NCI-H2171 treated with DMSO at 0.1 percent for 48 hours (cell line): ENCODE results near the gene ANKRD1.
"Not testable (repeated sequence)": the region's sequence is repeated elsewhere in the genome, so short reads cannot be mapped to it uniquely, and the experiment has no call there.

Source experiments
- DNase-seq: peaks from one replicate; lab custom pipeline; 2025; lab: John Stamatoyannopoulos, UW

ANKRD1 gene

DNA sequence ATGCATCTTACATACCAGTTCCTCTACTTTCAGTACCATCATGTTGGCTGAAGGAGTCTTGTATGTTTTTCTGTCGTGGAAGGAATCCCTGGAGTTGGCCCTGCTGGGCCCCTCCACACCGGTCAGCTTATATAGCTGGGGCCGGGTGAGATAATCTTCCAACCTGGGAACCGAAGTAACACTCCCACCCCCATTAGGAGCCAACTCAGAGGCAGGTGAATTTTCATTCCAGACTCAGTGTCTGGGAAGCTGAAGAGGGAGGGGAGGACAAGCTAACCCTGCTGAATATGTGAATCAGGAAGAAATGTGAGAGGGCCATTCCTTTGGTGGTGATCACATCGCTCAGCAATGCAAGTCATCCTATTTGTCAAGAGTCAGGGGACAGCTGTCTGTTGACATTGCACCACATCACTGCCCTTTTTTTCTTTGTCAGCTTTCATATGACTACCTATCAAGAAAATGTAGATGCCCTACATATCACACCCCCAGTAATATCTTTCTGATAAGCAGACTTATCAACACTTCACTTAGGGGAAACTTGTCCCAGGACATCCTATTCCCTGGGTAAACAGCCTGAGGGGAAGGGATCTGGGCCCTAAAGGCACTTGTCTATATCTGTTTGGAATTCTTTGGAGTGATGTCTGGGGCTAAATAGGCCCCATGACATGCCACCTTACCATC, at the start of gene ANKRD1:
Gene ANKRD1 (minus strand): TSS at position 102 of the 681 bp plus-strand sequence. CDS start 60 bp downstream, at position 42.
- DNase-seq, result no peak

DNA sequence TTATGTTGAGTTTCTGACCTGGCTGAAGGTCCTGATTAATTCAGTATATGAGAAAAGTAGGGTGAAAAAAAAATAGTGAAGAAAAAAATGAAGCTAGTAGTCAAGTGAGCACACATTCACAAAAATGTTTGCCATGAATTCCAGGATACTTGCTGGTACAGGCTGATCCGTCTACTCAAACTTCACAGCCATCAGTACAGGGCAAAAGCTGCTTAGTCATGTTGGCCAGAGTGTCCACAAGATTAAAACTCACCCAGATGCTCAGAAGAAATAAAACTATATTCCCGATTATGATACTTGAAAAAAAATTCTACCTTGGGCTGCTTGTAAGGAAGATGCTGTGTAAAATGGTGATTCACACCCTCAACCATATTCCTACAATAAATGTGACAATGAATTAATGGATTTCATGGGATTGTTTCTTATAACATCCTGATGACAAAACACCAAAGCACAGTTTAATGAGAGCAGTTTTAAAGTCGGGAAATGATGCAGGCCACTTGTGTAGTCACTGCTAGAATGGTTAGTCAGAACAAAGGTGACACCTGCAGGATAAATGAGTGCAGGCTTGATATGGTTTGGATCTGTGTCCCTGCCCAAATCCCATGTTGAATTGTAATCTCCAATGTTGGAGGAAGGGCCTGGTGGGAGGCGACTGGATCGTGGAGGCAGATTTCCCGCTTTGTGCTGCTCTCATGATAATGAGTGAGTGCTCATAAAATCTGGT, 49.2 kb upstream of the ANKRD1 start:
- no peak for DNase-seq

DNA sequence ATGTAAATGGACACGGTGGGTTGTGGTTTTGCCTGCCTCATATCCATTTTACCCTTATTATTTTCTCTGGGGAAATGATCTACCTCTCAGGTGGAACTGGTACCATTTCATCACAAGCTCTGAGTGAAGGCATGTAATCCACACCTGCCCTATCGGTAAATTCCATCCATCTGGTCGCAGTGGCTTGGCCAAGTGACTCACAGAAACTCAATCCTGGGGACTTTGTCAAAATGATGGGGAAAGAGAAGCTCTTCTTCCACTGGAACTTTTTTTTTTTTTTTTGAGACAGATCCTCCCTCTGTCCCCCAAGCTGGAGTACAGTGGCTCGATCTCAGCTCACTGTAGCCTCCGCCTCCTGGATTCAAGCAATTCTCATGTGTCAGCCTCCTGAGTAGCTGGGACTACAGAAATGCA, 48.2 kb upstream of the ANKRD1 start:
- DNase-seq, result no peak

DNA sequence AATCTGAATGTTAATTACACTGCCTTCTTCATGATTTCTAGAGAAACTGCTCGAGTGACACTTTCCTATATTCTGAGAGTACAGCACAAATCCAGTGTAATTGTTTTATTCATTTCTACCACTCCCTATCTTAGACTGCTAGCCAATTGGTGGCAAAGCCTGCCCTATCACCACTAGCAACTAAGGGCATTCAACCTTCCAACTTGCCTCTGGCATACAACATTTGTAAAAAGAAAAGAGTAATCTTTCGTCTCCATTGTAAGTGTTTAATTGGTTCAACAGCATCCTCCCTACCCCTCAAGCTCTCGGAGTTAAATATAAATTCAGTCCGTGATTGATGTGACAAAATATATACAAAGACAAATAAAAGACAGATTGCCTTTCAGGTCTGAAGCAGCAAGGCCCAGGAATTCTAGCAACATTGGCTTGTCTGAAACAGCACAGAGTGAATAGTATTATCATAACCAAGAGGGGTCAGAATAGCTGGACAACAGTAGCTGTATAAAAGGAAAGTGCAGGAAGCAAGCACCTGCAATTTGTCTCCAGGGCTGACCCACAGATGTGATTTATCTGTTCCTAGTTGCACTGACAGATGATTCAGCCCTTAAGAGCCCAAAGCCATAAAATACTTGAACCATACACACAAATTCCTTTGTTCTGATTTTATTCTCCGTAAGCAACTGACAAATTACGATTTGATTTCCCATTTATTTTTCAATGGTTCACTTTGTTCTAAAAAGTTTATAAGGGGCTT, 47.6 kb upstream of the ANKRD1 start:
- DNase-seq, result no peak

DNA sequence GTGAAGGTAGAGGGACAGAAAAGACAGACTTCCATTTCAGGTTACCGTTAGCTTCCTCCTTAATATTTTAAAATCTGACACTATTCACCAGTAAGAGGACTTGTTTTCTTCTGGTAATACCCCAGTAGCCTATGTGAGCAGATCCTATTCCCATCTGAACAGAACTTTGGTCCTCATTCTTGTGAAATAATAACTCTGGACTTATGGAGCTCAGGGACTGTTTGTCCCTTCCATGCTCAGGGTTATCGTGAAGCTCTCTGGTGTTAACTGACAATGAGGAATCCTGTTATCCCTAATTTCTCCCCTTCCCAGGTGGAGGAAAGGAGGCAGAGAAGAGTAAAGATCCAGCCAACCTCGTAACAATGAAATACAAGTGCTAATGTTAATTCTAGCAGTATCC, 47.0 kb upstream of the ANKRD1 start:
- no peak for DNase-seq

DNA sequence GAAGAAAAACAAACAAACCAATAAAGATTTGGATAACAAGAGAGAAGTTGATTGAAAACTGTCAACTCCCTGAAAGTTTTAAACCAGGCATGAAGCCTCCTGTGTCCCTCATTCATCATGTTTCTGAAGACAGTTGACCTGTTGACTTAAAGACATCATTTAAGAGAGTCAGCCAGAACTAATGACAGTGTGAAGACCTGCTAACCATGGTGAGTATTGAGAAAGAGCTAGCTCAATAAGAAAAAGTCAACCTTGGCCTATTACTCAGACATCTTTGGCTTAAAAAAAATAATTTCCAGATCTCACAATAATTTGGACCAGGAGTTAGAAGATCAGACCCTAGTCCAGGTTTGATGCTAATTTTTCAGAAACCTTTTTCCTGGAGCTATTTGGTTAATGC, 45.3 kb upstream of the ANKRD1 start:
- DNase-seq, result no peak

DNA sequence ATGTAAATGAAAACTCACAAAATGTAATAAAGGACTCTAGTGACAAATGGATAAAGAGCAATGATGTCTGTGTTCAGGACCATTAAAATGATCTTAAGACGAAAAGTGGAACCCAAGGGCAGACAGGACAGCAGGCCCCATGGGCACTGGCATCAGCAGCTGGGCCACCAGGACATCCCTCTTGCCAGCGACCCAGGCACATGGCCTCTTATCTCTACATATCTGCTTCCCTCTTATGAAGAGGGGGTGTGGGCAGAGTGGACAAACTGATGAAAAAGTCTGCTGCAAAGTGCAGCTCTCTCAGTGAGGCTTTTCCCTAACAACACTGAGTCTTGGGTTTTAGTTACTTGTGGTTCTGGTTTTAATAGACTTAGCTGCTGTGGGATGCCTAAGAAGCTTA, 44.8 kb upstream of the ANKRD1 start:
- no peak for DNase-seq

DNA sequence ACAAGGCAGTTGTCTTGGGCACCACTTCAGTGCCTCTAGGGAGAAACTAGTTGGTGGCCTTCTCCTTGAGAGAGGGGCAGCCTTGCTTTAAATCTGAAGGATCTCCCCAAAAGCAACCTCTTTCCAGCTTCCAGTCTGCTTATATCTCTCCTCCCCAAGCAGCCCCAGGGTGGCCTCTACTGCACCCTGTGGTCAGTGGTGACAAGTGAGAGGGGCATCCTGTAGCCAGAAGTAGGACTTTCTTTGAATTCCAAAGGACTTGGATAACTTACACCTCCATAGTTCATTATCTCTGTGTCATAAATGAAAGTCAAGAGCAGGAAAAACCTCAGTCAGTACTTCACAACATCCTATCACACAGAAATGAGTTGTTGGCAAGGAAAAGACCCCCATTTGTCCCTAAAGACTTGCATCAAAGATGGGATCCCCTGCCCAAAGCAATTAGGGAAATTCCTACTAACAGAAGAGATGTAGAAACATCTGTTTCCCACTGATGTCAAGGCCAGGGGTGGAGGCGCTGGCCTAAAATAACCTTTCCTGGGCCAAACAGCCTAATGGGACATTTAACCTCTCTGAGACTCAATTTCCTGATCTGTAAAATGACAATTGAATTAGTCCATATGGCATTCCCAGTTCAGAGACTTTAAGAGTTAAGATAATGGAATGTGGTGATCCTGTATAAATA, 44.0 kb upstream of the ANKRD1 start:
- no peak for DNase-seq

DNA sequence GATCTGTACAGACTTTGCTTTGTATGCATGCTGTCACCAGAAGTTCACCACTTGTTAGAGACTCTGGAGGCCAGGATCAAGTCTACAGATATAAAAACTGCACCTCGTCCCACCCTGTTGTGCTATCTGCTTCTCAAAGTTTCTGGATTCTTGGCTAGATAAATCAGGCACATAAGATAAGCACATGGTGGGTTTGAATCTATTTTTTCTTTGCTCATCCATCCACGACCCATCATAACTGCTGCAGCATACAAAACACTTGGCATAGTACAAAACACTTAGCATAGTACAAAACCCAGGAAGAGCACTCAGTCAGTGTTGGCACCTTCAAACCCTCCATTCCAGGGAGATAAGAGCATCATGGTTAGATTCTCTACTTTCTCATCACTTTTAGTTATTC, 42.4 kb upstream of the ANKRD1 start:
- DNase-seq, result no peak

DNA sequence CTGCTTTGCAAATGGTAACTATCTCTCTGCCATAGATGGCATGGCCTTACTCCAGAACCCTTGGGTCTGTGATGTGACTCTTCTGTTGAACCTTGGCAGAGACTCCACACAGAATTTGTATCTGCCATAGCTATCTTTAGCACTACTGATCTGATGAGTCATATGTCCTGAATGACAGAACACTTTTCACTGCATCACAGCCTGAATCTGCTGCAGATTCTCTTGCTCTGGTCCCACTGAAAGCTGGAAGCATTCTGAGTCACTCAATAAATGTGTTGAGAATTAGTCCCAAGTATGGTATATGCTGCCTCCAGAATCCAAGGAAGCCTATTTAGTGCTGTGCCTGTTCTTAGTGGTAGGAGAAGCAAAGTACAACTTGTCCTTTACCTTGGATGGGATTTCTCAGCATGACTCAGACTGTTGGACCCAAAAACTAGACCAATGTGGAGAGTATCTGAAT, 39.5 kb upstream of the ANKRD1 start:
- DNase-seq, result no peak

DNA sequence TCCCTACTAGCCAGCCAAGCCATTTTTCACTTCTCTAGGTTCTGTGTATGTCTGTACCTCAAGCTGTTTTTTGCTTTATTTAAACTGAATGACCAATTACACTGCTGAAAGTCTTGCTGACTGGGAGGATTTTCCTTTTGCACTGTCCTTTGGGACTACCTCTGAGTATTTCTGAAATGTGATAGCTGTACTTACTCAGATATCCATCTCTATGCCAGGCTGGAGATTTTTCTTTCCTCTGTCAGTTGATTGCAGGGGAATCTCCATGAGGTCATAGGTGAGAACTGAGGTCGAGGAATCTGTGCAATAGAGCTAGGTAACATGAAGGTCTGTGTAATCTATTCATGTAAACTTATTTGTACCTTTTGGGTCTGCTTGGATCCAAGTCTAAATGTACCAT, 38.9 kb upstream of the ANKRD1 start:
- no peak for DNase-seq

DNA sequence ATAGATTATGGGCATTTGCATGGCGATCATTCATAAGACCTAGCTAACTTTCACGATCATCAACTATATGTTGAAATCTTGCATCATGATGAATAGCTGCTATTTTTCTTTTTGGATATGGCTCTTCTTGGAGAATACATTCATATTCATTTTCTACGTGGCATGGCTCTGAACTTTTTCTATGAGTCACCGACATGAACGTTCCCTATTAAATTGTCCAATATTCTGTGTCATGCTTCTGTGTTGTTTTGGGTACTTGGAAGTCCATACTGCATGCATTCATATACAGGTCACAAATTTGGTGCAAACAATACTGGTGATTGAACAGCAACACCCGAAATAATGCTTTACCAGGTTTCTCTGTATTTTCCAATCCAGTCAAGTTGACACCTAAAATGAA, 37.9 kb upstream of the ANKRD1 start:
- no peak for DNase-seq

DNA sequence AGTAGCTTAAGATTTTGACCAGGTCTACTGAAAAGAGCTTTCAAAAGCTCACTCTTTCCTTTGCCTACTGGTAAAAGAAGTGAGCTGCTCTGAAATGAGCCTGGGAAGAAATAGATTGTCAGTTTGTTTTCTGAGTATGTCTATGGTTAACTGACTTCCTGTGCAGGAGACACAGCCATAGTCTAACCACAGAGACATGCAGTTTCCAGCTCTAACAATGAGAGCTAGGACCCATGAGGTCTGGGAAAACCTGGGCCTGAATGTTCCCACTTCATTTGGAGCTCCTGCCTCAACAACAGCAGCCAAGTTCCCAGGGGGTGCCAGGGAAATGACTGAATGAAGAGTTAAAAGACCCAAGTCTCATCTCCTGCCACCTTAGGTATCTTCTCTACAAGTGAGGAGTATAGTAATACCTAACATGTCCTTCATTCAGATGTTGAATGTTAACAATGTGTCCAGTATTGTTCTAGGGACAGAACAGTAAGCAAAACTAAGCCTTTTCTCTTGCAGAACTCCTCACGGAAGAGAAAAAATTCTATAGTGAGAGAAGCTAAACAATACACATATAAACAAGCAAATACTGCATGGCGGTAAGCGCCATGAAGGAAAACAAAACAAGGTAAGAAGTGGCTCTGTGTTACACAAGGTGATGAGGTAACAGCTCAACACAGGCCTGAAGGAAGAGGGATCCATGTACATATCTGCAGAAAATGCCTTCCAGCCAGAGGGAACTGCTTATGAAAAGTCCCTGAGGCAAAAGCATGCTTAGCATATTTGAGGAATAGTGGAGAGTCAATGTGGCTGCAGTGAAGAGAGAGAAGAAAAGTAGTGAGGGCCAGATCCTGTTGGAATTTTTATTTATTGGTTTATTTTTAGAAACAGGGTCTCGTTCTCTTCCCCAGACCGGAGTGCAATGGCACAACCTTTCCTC, 26.4 kb upstream of the ANKRD1 start:
- DNase-seq, result no peak

DNA sequence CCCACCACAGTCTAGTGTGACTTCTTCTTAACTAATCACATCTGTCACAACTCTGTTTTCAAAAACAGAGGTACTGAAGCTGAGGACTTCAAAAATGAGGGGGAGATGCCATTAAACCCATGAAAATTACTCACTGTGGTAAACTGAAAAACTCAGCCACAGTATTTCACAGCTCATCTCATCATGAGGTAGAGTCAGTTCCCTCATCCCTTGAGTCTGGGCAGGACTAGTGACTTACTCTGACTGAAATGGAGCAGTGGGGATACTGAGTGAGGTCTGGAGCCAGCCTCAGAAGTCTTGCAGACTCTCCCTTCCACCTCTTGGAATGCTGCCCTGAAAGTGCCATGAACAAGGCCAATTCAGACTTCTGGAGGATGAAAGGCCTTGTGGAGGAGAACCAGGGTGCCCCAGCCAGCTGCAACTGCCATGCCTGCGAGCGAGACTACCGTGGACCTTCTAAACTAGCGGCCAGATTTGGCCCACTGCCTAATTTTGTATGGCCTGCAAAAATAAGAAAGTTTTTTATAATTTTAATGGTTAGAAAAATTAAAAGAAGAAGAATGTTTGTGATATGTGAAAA, 24.7 kb upstream of the ANKRD1 start:
- DNase-seq, result no peak

DNA sequence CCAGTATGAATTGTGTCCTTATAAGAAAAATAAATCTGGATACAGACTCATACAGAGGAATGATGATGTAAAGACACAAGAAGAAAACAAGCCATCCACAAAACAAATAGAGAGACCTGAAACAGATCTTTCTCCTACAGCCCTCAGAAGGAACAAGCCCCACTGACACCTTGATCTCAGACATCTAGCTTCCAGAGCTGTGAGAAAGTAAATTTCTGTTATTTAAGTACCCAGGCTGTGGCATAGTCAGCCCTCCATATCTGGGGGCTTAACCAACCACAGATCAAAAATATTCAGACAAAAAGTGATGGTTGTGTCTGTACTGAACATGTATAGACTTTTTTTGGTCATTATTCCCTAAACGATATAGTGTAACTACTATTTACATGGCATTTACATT, 23.9 kb upstream of the ANKRD1 start:
- no peak for DNase-seq

DNA sequence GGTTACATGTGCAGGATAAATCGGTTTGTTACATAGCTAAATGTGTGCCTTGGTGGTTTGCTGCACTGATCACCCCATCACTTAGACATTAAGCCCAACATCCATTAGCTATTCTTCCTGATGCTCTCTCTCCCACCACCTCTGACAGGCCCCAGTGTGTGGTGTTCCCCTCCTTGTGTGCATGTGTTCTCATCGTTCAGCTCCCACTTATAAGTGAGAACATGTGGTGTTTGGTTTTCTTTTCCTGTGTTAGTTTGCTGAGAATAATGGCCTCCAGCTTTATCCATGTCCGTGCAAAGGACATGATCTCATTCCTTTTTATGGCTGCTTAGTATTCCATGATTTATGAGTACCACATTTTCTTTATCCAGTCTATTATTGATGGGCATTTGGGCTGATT, 22.1 kb upstream of the ANKRD1 start:
- DNase-seq, result not testable (repeated sequence)

DNA sequence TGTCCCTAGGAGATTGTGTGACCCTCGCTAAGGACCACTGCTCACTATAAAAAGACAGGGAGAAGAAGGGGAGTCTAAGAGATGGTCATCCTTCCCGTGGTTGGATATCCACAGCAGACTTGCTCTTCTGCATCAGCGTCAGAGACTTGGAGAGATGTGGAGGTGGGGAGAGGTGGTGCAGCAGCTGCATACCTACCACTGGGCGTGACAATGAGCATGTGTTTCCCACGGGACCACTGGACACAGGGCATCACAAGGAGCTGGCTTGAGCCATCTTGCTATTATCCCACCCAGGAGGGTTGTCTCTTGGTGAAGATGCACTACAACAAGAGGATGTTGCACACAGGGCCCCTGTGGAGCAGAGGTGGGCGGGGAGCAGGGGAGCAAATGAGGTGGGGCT, 18.8 kb upstream of the ANKRD1 start:
- DNase-seq, result no peak

DNA sequence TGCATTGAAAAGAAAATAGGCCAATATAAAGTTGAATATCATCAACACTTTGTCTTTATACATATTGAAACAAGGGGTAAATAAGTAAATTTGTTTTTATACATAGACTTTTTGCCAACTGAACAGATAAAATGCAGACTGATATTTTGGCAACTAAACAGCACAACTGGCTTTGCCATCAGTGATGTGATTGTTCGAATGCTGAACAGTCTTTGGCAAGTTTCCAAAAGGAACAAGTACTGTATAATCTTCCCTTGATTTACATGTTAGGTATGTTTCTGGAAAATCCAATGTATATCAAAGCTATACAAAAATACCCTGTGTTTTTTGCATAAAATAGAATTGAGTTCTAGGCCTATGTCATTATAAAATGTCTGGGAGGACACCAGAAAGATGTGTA, 18.2 kb upstream of the ANKRD1 start:
- DNase-seq, result no peak

DNA sequence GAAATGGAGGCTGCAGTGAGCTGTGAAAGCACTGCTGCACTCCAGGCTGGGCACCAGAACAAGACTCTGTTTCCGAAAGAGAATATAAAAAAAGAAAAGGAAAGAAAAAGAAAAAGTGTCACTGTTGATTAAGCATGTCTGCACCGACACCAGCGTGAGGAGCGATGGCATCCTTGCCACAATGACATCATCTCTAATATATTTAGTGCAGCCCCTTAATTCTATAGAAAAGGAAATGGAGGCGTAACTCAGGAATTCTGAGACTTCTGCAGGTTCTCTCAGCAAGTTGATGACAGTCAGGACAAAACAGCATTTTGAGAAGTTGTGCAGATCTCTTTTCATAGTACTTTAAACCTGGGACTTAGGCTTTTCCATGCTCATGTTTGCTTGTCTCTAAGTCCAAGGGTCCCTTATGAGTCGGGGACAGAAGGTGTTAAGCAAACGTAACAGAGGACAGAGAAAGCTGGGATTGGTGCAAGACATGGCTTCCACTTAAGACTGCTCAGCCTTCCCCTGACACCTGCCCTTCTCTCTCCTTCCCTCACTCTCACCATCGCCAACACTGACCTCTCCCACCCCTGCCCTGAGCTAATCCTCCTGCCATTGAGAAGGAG, 16.9 kb upstream of the ANKRD1 start:
- DNase-seq, result no peak

DNA sequence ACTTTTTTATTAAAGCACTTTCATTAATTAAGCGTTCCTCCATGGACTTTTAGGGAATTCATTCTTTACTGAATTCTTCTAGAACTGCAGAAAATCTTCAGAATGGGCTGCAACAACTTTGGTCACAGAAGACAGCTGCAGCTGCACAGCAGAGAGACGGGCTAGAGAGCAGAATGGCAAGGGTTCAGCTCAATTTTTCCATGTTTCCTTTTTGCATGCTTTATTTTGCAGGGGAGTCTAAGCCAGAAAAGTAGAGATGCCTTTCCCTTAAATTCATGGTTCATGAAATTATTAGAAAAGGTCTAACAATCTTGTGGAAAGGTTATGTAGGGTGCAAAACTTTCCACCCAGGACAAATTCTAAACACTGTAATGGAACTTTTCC, 15.4 kb upstream of the ANKRD1 start:
- DNase-seq, result no peak
